H1 (cell line): ENCODE measurements around the gene TMEM243. TPM values are rescaled to one million over a fixed set of nuclear protein-coding genes. Genes with fewer than 3 reads are reported as not detected.

Experiments used
- CTCF ChIA-PET: fragments of 300-600 bp; sonication (Branson Sonifier 250); formaldehyde crosslinking; loops from one replicate; lab custom pipeline; 2021; ENCODE audit not compliant: partially characterized antibody; lab: Charles Lee
- POLR2A ChIA-PET: fragments of 300-600 bp; sonication (Branson Sonifier 250); formaldehyde crosslinking; loops from one replicate; lab custom pipeline; 2021; ENCODE audit warnings: inconsistent platforms; ENCODE audit not compliant: partially characterized antibody; lab: Charles Lee
- DNase-seq, 2 experiments: peaks; one replicate each; pipeline versions ENCODE4 v3.0.0 to v3.0.0-alpha.2; 2010 to 2022; ENCODE audit warnings: low spot score in 2 of 2, low read depth in 1 of 2, mixed read lengths in 1 of 2
- FAIRE-seq: peaks from 2 replicates; lab custom pipeline; 2011; peaks lifted over from hg19 to GRCh38; lab: Jason Lieb, UNC
- H2AFZ ChIP-seq: 2 replicates; pipeline ENCODE4 v1.8.1; 2012; ENCODE audit warnings: low read length, inconsistent platforms
- H2AK5ac ChIP-seq: 2 replicates; pipeline ENCODE4 v1.6.1; 2013; ENCODE audit warnings: low read depth, low read length
- H2BK120ac ChIP-seq: replicated peaks from 2 replicates; pipeline ENCODE3; 2013; ENCODE audit warnings: low read depth, low read length, inconsistent platforms
- H2BK12ac ChIP-seq: 2 replicates; pipeline ENCODE4 v1.6.1; 2013; ENCODE audit warnings: low read depth, low read length
- H2BK15ac ChIP-seq: 2 replicates; pipeline ENCODE4 v1.6.1; 2013; ENCODE audit warnings: low read length
- H2BK20ac ChIP-seq: 2 replicates; pipeline ENCODE4 v1.6.1; 2013; ENCODE audit warnings: low read length
- H2BK5ac ChIP-seq: 2 replicates; pipeline ENCODE4 v1.6.1; 2013; ENCODE audit warnings: low read depth, low read length
- H3K14ac ChIP-seq: 2 replicates; pipeline ENCODE4 v1.6.1; 2013; ENCODE audit warnings: inconsistent platforms; ENCODE audit not compliant: insufficient read length
- H3K18ac ChIP-seq: 2 replicates; pipeline ENCODE4 v1.6.1; 2013; ENCODE audit warnings: low read length; ENCODE audit errors: extremely low read depth
- H3K23ac ChIP-seq: 2 replicates; pipeline ENCODE4 v1.6.1; 2013; ENCODE audit warnings: inconsistent platforms; ENCODE audit not compliant: insufficient read length
- H3K23me2 ChIP-seq: 2 replicates; pipeline ENCODE4 v1.6.1; 2013; ENCODE audit warnings: low read depth, low read length
- H3K27ac ChIP-seq: 2 replicates; pipeline ENCODE4 v1.6.1; 2011; ENCODE audit warnings: low read depth, low read length, inconsistent platforms
- H3K27me3 ChIP-seq, 4 experiments: replicated peaks in 1 of 4; 1 replicate in 1 of 4; 2 replicates in 3 of 4; pipeline versions ENCODE4 v1.6.1 to v1.8.1; 2011 to 2013; ENCODE audit warnings: low read length in 3 of 4, mild to moderate bottlenecking in 3 of 4, inconsistent platforms in 2 of 4, mixed read lengths in 2 of 4, moderate library complexity in 1 of 4; ENCODE audit not compliant: control insufficient read depth in 3 of 4, insufficient read depth in 3 of 4; ENCODE audit errors: extremely low read depth in 1 of 4
- H3K36me3 ChIP-seq, 4 experiments: 2 replicates each; pipeline versions ENCODE4 v1.6.1 to v1.8.1; 2011 to 2013; ENCODE audit warnings: mild to moderate bottlenecking in 4 of 4, low read length in 3 of 4, moderate library complexity in 2 of 4, control low read depth in 1 of 4, inconsistent platforms in 1 of 4; ENCODE audit not compliant: insufficient read depth in 4 of 4, control insufficient read depth in 2 of 4
- H3K4ac ChIP-seq: replicated peaks from 2 replicates; pipeline ENCODE3; 2013; ENCODE audit warnings: low read length, low read depth, mixed read lengths, inconsistent platforms; ENCODE audit not compliant: insufficient read length
- H3K4me1 ChIP-seq, 4 experiments: replicated peaks in 1 of 4; 1 replicate in 1 of 4; 2 replicates in 3 of 4; pipeline versions ENCODE4 v1.6.1 to v1.8.1; 2011 to 2013; ENCODE audit warnings: low read length in 3 of 4, inconsistent platforms in 2 of 4, mixed read lengths in 1 of 4; ENCODE audit not compliant: insufficient read depth in 4 of 4, control insufficient read depth in 3 of 4
- H3K4me2 ChIP-seq, 2 experiments: 2 replicates each; pipeline versions ENCODE4 v1.6.1 to v1.8.1; 2011 to 2013; ENCODE audit warnings: low read depth in 2 of 2, low read length in 2 of 2, control low read depth in 1 of 2, inconsistent platforms in 1 of 2, mild to moderate bottlenecking in 1 of 2; ENCODE audit not compliant: insufficient read depth in 1 of 2
- H3K4me3 ChIP-seq, 4 experiments: fragments of 200-600, 300-600 bp in 1 of 4; sonication (generic), shearing (Covaris generic), sonication (Bioruptor Twin) in 1 of 4; 2 replicates each; pipeline versions ENCODE4 v1.5.1 to v1.8.1; 2011 to 2016; ENCODE audit warnings: low read length in 4 of 4, low read depth in 3 of 4, control low read depth in 2 of 4, inconsistent platforms in 2 of 4, mild to moderate bottlenecking in 2 of 4, mixed read lengths in 1 of 4, moderate library complexity in 1 of 4; ENCODE audit not compliant: insufficient read depth in 2 of 4; ENCODE audit errors: extremely low read depth in 1 of 4
- H3K56ac ChIP-seq: replicated peaks from 2 replicates; pipeline ENCODE3; 2013; ENCODE audit warnings: low read depth, mild to moderate bottlenecking, mixed read lengths, low read length, inconsistent platforms; ENCODE audit not compliant: insufficient read length
- H3K79me1 ChIP-seq: 2 replicates; pipeline ENCODE4 v1.6.1; 2013; ENCODE audit warnings: low read depth, low read length, control low read depth
- H3K79me2 ChIP-seq, 2 experiments: 2 replicates each; pipeline versions ENCODE4 v1.6.1 to v1.8.1; 2012 to 2013; ENCODE audit warnings: low read length in 2 of 2, mild to moderate bottlenecking in 2 of 2, inconsistent platforms in 1 of 2; ENCODE audit not compliant: insufficient read depth in 2 of 2, control insufficient read depth in 1 of 2
- H3K9ac ChIP-seq, 4 experiments: replicated peaks in 1 of 4; 1 replicate in 1 of 4; 2 replicates in 3 of 4; pipeline versions ENCODE4 v1.6.1 to v1.8.1; 2011 to 2013; ENCODE audit warnings: low read depth in 3 of 4, low read length in 3 of 4, control low read depth in 2 of 4, mild to moderate bottlenecking in 2 of 4, moderate library complexity in 2 of 4, inconsistent platforms in 1 of 4; ENCODE audit errors: extremely low read depth in 1 of 4
- H3K9me3 ChIP-seq, 2 experiments: 2 replicates each; pipeline versions ENCODE4 v1.6.1 to v1.8.1; 2012 to 2013; ENCODE audit warnings: mild to moderate bottlenecking in 2 of 2, moderate library complexity in 2 of 2, control low read depth in 1 of 2, inconsistent platforms in 1 of 2, low read depth in 1 of 2, low read length in 1 of 2, mixed read lengths in 1 of 2; ENCODE audit not compliant: insufficient read depth in 2 of 2
- H4K20me1 ChIP-seq, 2 experiments: replicated peaks in 1 of 2; 2 replicates each; pipeline versions ENCODE3 to v1.8.1; 2011 to 2013; ENCODE audit warnings: inconsistent platforms in 2 of 2, low read length in 2 of 2, mild to moderate bottlenecking in 1 of 2; ENCODE audit not compliant: insufficient read depth in 2 of 2, control insufficient read depth in 1 of 2
- H4K5ac ChIP-seq: 2 replicates; pipeline ENCODE4 v1.6.1; 2013; ENCODE audit warnings: low read length, low read depth, mixed read lengths, inconsistent platforms; ENCODE audit not compliant: insufficient read length
- H4K8ac ChIP-seq: 2 replicates; pipeline ENCODE4 v1.8.0; 2013; ENCODE audit warnings: mild to moderate bottlenecking, moderate library complexity, low read length, inconsistent platforms; ENCODE audit not compliant: insufficient read depth; ENCODE audit errors: extremely low read depth
- H4K91ac ChIP-seq: replicated peaks from 2 replicates; pipeline ENCODE3; 2013; ENCODE audit warnings: low read length, mixed read lengths, inconsistent platforms; ENCODE audit not compliant: insufficient read length
- CEBPB ChIP-seq: IDR thresholded peaks from 2 replicates; pipeline ENCODE4 v1.6.1; 2012; ENCODE audit warnings: low read depth, low read length
- CTBP2 ChIP-seq: IDR thresholded peaks from 2 replicates; pipeline ENCODE4 v1.7.0; 2011; ENCODE audit warnings: borderline replicate concordance, mild to moderate bottlenecking, moderate library complexity, mixed read lengths, low read length; ENCODE audit not compliant: insufficient read depth, insufficient read length
- HDAC2 ChIP-seq, 2 experiments: fragments of 300-600 bp in 1 of 2; sonication (generic) in 1 of 2; IDR thresholded peaks; 2 replicates each; pipeline ENCODE4 v1.6.1; 2011 to 2012; ENCODE audit warnings: low read depth in 2 of 2, low read length in 2 of 2, mild to moderate bottlenecking in 2 of 2, moderate library complexity in 2 of 2, borderline replicate concordance in 1 of 2, inconsistent platforms in 1 of 2
- NANOG ChIP-seq: IDR thresholded peaks from 2 replicates; pipeline ENCODE4 v1.6.1; 2011; ENCODE audit warnings: low read length, low read depth, mild to moderate bottlenecking, inconsistent platforms; ENCODE audit not compliant: insufficient read depth, poor library complexity, severe bottlenecking
- RAD21 ChIP-seq, 2 experiments: IDR thresholded peaks in 1 of 2; conservative IDR thresholded peaks in 1 of 2; 2 replicates each; pipeline ENCODE4 v1.6.1; 2011; ENCODE audit warnings: low read depth in 2 of 2, low read length in 2 of 2, improper control_type of control experiment in 1 of 2, inconsistent platforms in 1 of 2, mild to moderate bottlenecking in 1 of 2, moderate library complexity in 1 of 2
- SIRT6 ChIP-seq: IDR thresholded peaks from one replicate; pipeline ENCODE4 v1.7.1; 2012; ENCODE audit warnings: low read length, inconsistent platforms
- TEAD4 ChIP-seq: IDR thresholded peaks from 2 replicates; pipeline ENCODE4 v1.6.1; 2012; ENCODE audit warnings: low read depth, low read length, inconsistent platforms, mixed read lengths
- WGBS, 2 experiments: shearing (Covaris generic) in 1 of 2; methylation state at CpG; one replicate each; pipeline versions ENCODE4 v1.1.6 to v1.1.7; 2013 to 2015; ENCODE audit warnings: low lambda C conversion rate in 2 of 2, mixed read lengths in 2 of 2, inconsistent platforms in 1 of 2, low coverage in 1 of 2, missing lambda C conversion rate in 1 of 2; ENCODE audit not compliant: insufficient replicate concordance in 2 of 2, insufficient coverage in 1 of 2, insufficient read length in 1 of 2; ENCODE audit errors: extremely low coverage in 1 of 2, missing lambda C conversion rate in 1 of 2; 5-methylcytosine and 5-hydroxymethylcytosine counted together
- polyA plus RNA-seq, 7 experiments: library from polyadenylated mRNA; depleted of rRNA in 3 of 7; stranded (reverse) in 5 of 7; unstranded in 2 of 7; fragments of >200 nt in 5 of 7; fragments of 200-250 nt in 2 of 7; gene quantifications; 1 replicate in 5 of 7; 2 replicates in 1 of 7; 4 replicates in 1 of 7; pipeline versions ENCODE4 v1.2.1 to v1.2.3, GENCODE V29; 2011 to 2013; ENCODE audit warnings: missing spikeins in 2 of 7, mixed read lengths in 2 of 7
- total RNA-seq: library from RNA; stranded (reverse); fragmentation: NEBNext Ultra II Directional; extraction: Animal tissue kit (Norgen Biotek cat#: 25700); gene quantifications from 2 replicates; pipeline ENCODE4 v1.2.1, GENCODE V29; 2021
- TF ChIP-seq, protein P1 (sequence below), 3 experiments: IDR thresholded peaks; 1 replicate in 2 of 3; 2 replicates in 1 of 3; pipeline versions ENCODE4 v1.5.1 to v1.6.1; 2011; ENCODE audit warnings: low read length in 3 of 3, mild to moderate bottlenecking in 3 of 3, inconsistent platforms in 2 of 3, low read depth in 1 of 3, moderate library complexity in 1 of 3; ENCODE audit not compliant: insufficient read depth in 1 of 3; ENCODE audit errors: control extremely low read depth in 1 of 3

TMEM243 gene
- total and polyA plus RNA-seq, 2 of the 8 experiments (the other 6 are each of a cell fraction or from before 2014, with no cell fraction given), result 23.7 to 27.6 TPM

DNA sequence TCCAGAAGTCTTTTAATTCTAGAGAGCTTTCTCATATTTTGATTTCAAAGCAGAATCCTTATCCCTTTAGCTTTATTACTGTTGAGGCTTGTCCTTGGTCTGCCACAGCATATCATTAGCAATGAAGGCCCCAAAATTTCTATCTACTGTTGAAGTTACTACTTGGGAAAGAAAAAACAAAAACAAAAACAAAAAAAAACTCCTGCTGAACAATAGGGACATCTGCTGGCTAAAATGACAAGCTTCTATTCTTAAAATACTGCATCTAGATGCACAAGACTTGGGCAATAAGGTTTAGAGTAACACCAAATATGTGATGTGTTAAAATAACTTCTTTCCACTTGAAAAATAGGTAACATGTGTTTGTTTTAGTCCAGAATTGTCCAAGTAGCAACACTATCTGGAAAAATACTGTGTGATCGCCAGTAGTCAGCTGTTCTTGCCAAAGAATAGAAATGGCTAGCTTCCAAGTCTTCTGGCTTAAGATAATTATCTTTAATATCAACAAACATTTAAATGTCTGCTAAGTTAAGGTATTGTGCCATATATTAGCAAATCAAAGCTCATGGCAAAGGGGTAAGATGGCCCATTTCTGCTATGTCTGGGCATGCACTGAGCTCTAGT lies 71.1 kb downstream of the TMEM243 start:
- no peak overlapping the region for H2AFZ ChIP-seq
- H3K23ac ChIP-seq, result no peak overlapping the region
- H4K5ac ChIP-seq, result no peak overlapping the region
- no peak overlapping the region for H2BK20ac ChIP-seq
- no peak overlapping the region for H3K4ac ChIP-seq
- no peak overlapping the region for H3K14ac ChIP-seq
- H4K8ac ChIP-seq, result no peak overlapping the region
- H3K18ac ChIP-seq, result no peak overlapping the region
- DNase-seq (no peak), FAIRE-seq (no peak)
- H3K4me2 ChIP-seq, result no peak overlapping the region
- H4K20me1 ChIP-seq, result no peaks in the 10 kb centered on the region
- no peaks in the 10 kb centered on the region for H3K27me3 ChIP-seq
- no peak overlapping the region for H2AK5ac ChIP-seq
- ChIA-PET POLR2A (interaction anchor here (0.9 to 1.7 kb wide), 3 partner anchors 10 to 221 kb away, joined by 4 read pairs; no protein-coding TSS in a partner anchor), CTCF (interaction anchor here (0.6 to 8.0 kb wide), 45 partner anchors 9 to 328 kb away, joined by 3 to 86 read pairs (median 5); partner anchors contain the start of gene ELAPOR2)
- H2BK12ac ChIP-seq, result no peak overlapping the region
- WGBS, 2 experiments, result 62% methylated on average over 1 of the region's 1 CpG; no CpG with 5 or more reads in 1 of the 2 experiments
- H4K91ac ChIP-seq, result no peak overlapping the region
- peaks cover 5 to 11% of the 10 kb centered on the region in 2 experiments; a peak in 3 of 4 replicates for H3K79me2 ChIP-seq
- H3K23me2 ChIP-seq, result peaks cover 2% of the 10 kb centered on the region; the same call in 1 of the 2 replicates
- no peak overlapping the region for H3K4me3 ChIP-seq
- no peak overlapping the region for H3K56ac ChIP-seq
- H3K36me3 ChIP-seq, result no peaks in the 10 kb centered on the region
- no peak overlapping the region for H2BK5ac ChIP-seq
- no peak overlapping the region for H3K9ac ChIP-seq
- H3K27ac ChIP-seq, result no peak overlapping the region
- no peaks in the 10 kb centered on the region; a peak in 1 of 7 replicates for H3K4me1 ChIP-seq
- no peak overlapping the region for H2BK120ac ChIP-seq
- no peaks in the 10 kb centered on the region for H3K9me3 ChIP-seq
- H3K79me1 ChIP-seq, result no peaks in the 10 kb centered on the region
- H2BK15ac ChIP-seq, result no peak overlapping the region
- TF ChIP-seq TEAD4 (no peak), CEBPB (peak; percentile 40; the same call in 1 of the 2 replicates), SIRT6 (no peak), CTBP2 (no peak), NANOG (no peak), RAD21 (IDR thresholded peaks at IDR 0.05 in 1 of 2, conservative IDR thresholded peaks at IDR 0.05 in 1 of 2; ENCODE audit: low read depth in 2 of 2, low read length in 2 of 2) (peak; percentile 77 to 84), HDAC2 (IDR thresholded peaks at IDR 0.05; ENCODE audit: borderline replicate concordance in 1 of 2, low read depth in 2 of 2, low read length in 2 of 2) (no peak)
- TF ChIP-seq, protein P1, sequence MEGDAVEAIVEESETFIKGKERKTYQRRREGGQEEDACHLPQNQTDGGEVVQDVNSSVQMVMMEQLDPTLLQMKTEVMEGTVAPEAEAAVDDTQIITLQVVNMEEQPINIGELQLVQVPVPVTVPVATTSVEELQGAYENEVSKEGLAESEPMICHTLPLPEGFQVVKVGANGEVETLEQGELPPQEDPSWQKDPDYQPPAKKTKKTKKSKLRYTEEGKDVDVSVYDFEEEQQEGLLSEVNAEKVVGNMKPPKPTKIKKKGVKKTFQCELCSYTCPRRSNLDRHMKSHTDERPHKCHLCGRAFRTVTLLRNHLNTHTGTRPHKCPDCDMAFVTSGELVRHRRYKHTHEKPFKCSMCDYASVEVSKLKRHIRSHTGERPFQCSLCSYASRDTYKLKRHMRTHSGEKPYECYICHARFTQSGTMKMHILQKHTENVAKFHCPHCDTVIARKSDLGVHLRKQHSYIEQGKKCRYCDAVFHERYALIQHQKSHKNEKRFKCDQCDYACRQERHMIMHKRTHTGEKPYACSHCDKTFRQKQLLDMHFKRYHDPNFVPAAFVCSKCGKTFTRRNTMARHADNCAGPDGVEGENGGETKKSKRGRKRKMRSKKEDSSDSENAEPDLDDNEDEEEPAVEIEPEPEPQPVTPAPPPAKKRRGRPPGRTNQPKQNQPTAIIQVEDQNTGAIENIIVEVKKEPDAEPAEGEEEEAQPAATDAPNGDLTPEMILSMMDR (IDR thresholded peaks at IDR 0.05; ENCODE audit: control extremely low read depth in 1 of 3, insufficient read depth in 1 of 3, low read depth in 1 of 3, low read length in 3 of 3), result peak in 2 of 3 experiments; percentile 53 to 57; a peak in 2 of 4 replicates
